H9 (cell line): Measurements from ENCODE around the gene PJVK. TPM values are rescaled to one million over a fixed set of nuclear protein-coding genes. Genes with fewer than 3 reads are reported as not detected.

ENCODE experiments used
- DNase-seq: peaks from one replicate; pipeline ENCODE4 v3.0.0-alpha.2; 2017
- H2AFZ ChIP-seq: one replicate; pipeline ENCODE4 v1.6.1; 2013; ENCODE audit warnings: mild to moderate bottlenecking, low read length, control low read depth, moderate library complexity
- H2AK5ac ChIP-seq: 2 replicates; pipeline ENCODE4 v1.6.1; 2013; ENCODE audit warnings: low read length, control low read depth, mixed read lengths; ENCODE audit not compliant: insufficient read length
- H2BK120ac ChIP-seq: one replicate; pipeline ENCODE4 v1.6.1; 2013; ENCODE audit warnings: low read depth, mild to moderate bottlenecking, low read length, control low read depth, inconsistent platforms; ENCODE audit not compliant: poor library complexity, severe bottlenecking
- H2BK12ac ChIP-seq: 2 replicates; pipeline ENCODE4 v1.6.1; 2013; ENCODE audit warnings: low read length, control low read depth, mixed read lengths, low read depth; ENCODE audit not compliant: insufficient read length
- H2BK15ac ChIP-seq: 2 replicates; pipeline ENCODE4 v1.6.1; 2013; ENCODE audit warnings: low read depth, low read length, control low read depth
- H2BK20ac ChIP-seq: one replicate; pipeline ENCODE4 v1.6.1; 2013; ENCODE audit warnings: low read depth, mild to moderate bottlenecking, low read length, control low read depth, inconsistent platforms; ENCODE audit not compliant: poor library complexity, severe bottlenecking
- H2BK5ac ChIP-seq: 2 replicates; pipeline ENCODE4 v1.6.1; 2013; ENCODE audit warnings: low read length, control low read depth, mixed read lengths; ENCODE audit not compliant: insufficient read length
- H3K14ac ChIP-seq: 2 replicates; pipeline ENCODE4 v1.6.1; 2013; ENCODE audit warnings: low read length, control low read depth; ENCODE audit not compliant: insufficient read depth
- H3K18ac ChIP-seq: 2 replicates; pipeline ENCODE4 v1.6.1; 2013; ENCODE audit warnings: low read depth, mild to moderate bottlenecking, mixed read lengths, low read length, control low read depth; ENCODE audit not compliant: insufficient read length
- H3K23ac ChIP-seq: 2 replicates; pipeline ENCODE4 v1.6.1; 2013; ENCODE audit warnings: low read length, control low read depth, mixed read lengths, low read depth; ENCODE audit not compliant: insufficient read length
- H3K23me2 ChIP-seq: 2 replicates; pipeline ENCODE4 v1.6.1; 2013; ENCODE audit warnings: low read depth, mild to moderate bottlenecking, mixed read lengths, low read length, control low read depth; ENCODE audit not compliant: insufficient read length, poor library complexity, severe bottlenecking
- H3K27ac ChIP-seq: 2 replicates; pipeline ENCODE4 v1.5.1; 2013; ENCODE audit warnings: low read length, control low read depth, mixed read lengths, low read depth; ENCODE audit not compliant: insufficient read length
- H3K27me3 ChIP-seq: 2 replicates; pipeline ENCODE4 v1.6.1; 2013; ENCODE audit warnings: low read length, control low read depth, inconsistent platforms; ENCODE audit not compliant: insufficient read depth
- H3K4ac ChIP-seq: 2 replicates; pipeline ENCODE4 v1.6.1; 2013; ENCODE audit warnings: low read depth, mild to moderate bottlenecking, control low read depth, inconsistent platforms, low read length, moderate library complexity
- H3K4me1 ChIP-seq: 2 replicates; pipeline ENCODE4 v1.6.1; 2013; ENCODE audit warnings: low read length, control low read depth, inconsistent platforms; ENCODE audit not compliant: insufficient read depth
- H3K4me2 ChIP-seq: 2 replicates; pipeline ENCODE4 v1.6.1; 2013; ENCODE audit warnings: low read length, control low read depth, mixed read lengths; ENCODE audit not compliant: insufficient read length, insufficient read depth
- H3K56ac ChIP-seq: 2 replicates; pipeline ENCODE4 v1.6.1; 2013; ENCODE audit warnings: low read depth, mild to moderate bottlenecking, mixed read lengths, low read length, control low read depth; ENCODE audit not compliant: insufficient read length
- H3K79me1 ChIP-seq: 2 replicates; pipeline ENCODE4 v1.6.1; 2013; ENCODE audit warnings: low read depth, mild to moderate bottlenecking, moderate library complexity, low read length, control low read depth, inconsistent platforms; ENCODE audit not compliant: insufficient read depth, poor library complexity, severe bottlenecking
- H3K79me2 ChIP-seq: 2 replicates; pipeline ENCODE4 v1.6.1; 2013; ENCODE audit warnings: low read length, control low read depth, inconsistent platforms; ENCODE audit not compliant: insufficient read depth
- H3K9ac ChIP-seq: 2 replicates; pipeline ENCODE4 v1.6.1; 2013; ENCODE audit warnings: low read length, control low read depth, mixed read lengths; ENCODE audit not compliant: insufficient read length; ENCODE audit errors: extremely low read depth
- H3K9me3 ChIP-seq: one replicate; pipeline ENCODE4 v1.6.1; 2013; ENCODE audit warnings: low read depth, low read length, inconsistent platforms; ENCODE audit not compliant: control insufficient read depth
- H3T11ph ChIP-seq: one replicate; pipeline ENCODE4 v1.6.1; 2013; ENCODE audit warnings: mild to moderate bottlenecking, low read length, control low read depth, inconsistent platforms
- H4K20me1 ChIP-seq: one replicate; pipeline ENCODE4 v1.6.1; 2013; ENCODE audit not compliant: control insufficient read depth, insufficient read length, insufficient read depth
- H4K5ac ChIP-seq: 2 replicates; pipeline ENCODE4 v1.6.1; 2013; ENCODE audit warnings: low read depth, mild to moderate bottlenecking, mixed read lengths, low read length, control low read depth; ENCODE audit not compliant: insufficient read length
- H4K8ac ChIP-seq: replicated peaks from 2 replicates; pipeline ENCODE4 v1.6.1; 2013; ENCODE audit warnings: low read length, control low read depth, mixed read lengths, low read depth; ENCODE audit not compliant: insufficient read length
- H4K91ac ChIP-seq: 2 replicates; pipeline ENCODE4 v1.6.1; 2013; ENCODE audit warnings: low read depth, mild to moderate bottlenecking, moderate library complexity, mixed read lengths, low read length, control low read depth; ENCODE audit not compliant: insufficient read length
- H3K27ac Mint-ChIP-seq, 3 experiments: 2 replicates in 2 of 3; 3 replicates in 1 of 3; pipeline ENCODE4 v1.8.0; 2020 to 2021; ENCODE audit warnings: mixed read lengths in 3 of 3, mild to moderate bottlenecking in 1 of 3, moderate library complexity in 1 of 3
- H3K27me3 Mint-ChIP-seq: 2 replicates; pipeline ENCODE4 v1.8.0; 2021; ENCODE audit warnings: low read depth, mild to moderate bottlenecking, moderate library complexity, mixed read lengths
- H3K36me3 Mint-ChIP-seq, 3 experiments: 2 replicates in 2 of 3; 3 replicates in 1 of 3; pipeline ENCODE4 v1.8.0; 2020 to 2021; ENCODE audit warnings: low read depth in 3 of 3, mixed read lengths in 3 of 3; ENCODE audit not compliant: insufficient read depth in 1 of 3
- H3K4me1 Mint-ChIP-seq, 2 experiments: 2 replicates each; pipeline ENCODE4 v1.8.0; 2020; ENCODE audit warnings: mixed read lengths in 2 of 2
- H3K4me3 Mint-ChIP-seq, 2 experiments: 2 replicates in 1 of 2; 3 replicates in 1 of 2; pipeline ENCODE4 v1.8.0; 2020 to 2021; ENCODE audit warnings: mild to moderate bottlenecking in 2 of 2, mixed read lengths in 2 of 2, moderate library complexity in 1 of 2
- H3K9me3 Mint-ChIP-seq, 2 experiments: 2 replicates in 1 of 2; 3 replicates in 1 of 2; pipeline ENCODE4 v1.8.0; 2020; ENCODE audit warnings: mild to moderate bottlenecking in 2 of 2, mixed read lengths in 2 of 2, moderate library complexity in 1 of 2
- WGBS: extraction: QIAGEN DNeasy Blood & Tissue Kit; methylation state at CpG from one replicate; pipeline ENCODE4 v1.1.7; 2013; ENCODE audit warnings: missing lambda C conversion rate, low lambda C conversion rate, mixed read lengths; ENCODE audit not compliant: insufficient read length; ENCODE audit errors: extremely low coverage; 5-methylcytosine and 5-hydroxymethylcytosine counted together
- total RNA-seq: library from RNA; stranded (reverse); gene quantifications from 2 replicates; pipeline ENCODE4 v1.2.1, GENCODE V29; 2021
- TF ChIP-seq, protein P1 (sequence below): fragments of 200-600 bp; sonication (generic); conservative IDR thresholded peaks from 3 replicates; pipeline ENCODE4 v1.8.0; 2021; ENCODE audit warnings: antibody characterized with exemption, mild to moderate bottlenecking

The PJVK gene
- total RNA-seq, 1 experiment from 2014 or later = 4.7 TPM

DNA sequence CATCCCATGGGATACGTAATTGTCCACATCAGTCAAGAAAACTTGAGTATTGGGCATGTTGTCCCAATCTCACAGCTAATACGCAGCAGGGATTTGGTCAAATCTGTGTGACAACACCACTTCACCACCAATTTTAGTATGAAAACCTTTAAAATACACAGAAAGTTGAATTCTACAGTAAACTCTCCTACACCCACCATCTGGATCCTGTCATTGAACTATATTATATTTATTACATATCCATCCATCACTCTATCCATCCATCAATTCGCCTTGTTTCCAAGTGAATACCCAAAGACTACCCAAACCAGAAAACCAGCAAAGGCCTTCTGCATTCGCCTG, 28.1 kb downstream of the PJVK start:
- Histone ChIP-seq H3K14ac (no peak overlapping the region), H3K27me3 (no peaks in the 10 kb centered on the region), H2BK20ac (no peak overlapping the region), H2BK120ac (no peak overlapping the region), H3K4ac (no peak overlapping the region), H3K4me2 (peak overlapping the region; percentile 98), H3K23ac (no peak overlapping the region), H3T11ph (no peak overlapping the region), H2BK12ac (no peak overlapping the region), H2AFZ (no peak overlapping the region), H3K9me3 (no peaks in the 10 kb centered on the region), H2BK15ac (no peak overlapping the region), H4K5ac (no peak overlapping the region), H3K79me2 (peaks cover 3% of the 10 kb centered on the region; the same call in 1 of the 2 replicates), H4K91ac (no peak overlapping the region), H3K23me2 (peaks cover 11% of the 10 kb centered on the region), H3K9ac (no peak overlapping the region), H2AK5ac (no peak overlapping the region), H4K20me1 (no peaks in the 10 kb centered on the region), H3K27ac (no peak overlapping the region), H3K56ac (no peak overlapping the region), H3K79me1 (peaks cover 3% of the 10 kb centered on the region), H4K8ac (no peak overlapping the region), H3K4me1 (peaks cover 3% of the 10 kb centered on the region; the same call in 1 of the 2 replicates), H2BK5ac (no peak overlapping the region), H3K18ac (no peak overlapping the region)
- Mint-ChIP-seq H3K4me3 (peak overlapping the region; percentile 91 to 97), H3K4me1 (peaks cover 20 to 27% of the 10 kb centered on the region in 2 experiments), H3K27me3 (no peaks in the 10 kb centered on the region; the same call in 1 of the 2 replicates), H3K36me3 (no peaks in the 10 kb centered on the region), H3K9me3 (no peaks in the 10 kb centered on the region; a peak in 1 of 5 replicates), H3K27ac (peak overlapping the region in 1 of 3 experiments; percentile 97; a peak in 1 of 7 replicates)
- 100% methylated on average over 1 of the region's 4 CpGs for WGBS
- no peak for DNase-seq
- TF ChIP-seq, protein P1, sequence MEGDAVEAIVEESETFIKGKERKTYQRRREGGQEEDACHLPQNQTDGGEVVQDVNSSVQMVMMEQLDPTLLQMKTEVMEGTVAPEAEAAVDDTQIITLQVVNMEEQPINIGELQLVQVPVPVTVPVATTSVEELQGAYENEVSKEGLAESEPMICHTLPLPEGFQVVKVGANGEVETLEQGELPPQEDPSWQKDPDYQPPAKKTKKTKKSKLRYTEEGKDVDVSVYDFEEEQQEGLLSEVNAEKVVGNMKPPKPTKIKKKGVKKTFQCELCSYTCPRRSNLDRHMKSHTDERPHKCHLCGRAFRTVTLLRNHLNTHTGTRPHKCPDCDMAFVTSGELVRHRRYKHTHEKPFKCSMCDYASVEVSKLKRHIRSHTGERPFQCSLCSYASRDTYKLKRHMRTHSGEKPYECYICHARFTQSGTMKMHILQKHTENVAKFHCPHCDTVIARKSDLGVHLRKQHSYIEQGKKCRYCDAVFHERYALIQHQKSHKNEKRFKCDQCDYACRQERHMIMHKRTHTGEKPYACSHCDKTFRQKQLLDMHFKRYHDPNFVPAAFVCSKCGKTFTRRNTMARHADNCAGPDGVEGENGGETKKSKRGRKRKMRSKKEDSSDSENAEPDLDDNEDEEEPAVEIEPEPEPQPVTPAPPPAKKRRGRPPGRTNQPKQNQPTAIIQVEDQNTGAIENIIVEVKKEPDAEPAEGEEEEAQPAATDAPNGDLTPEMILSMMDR = no peak; the same call in 1 of the 3 replicates
